ENCODE measurements around the gene L3MBTL4.

DNA sequence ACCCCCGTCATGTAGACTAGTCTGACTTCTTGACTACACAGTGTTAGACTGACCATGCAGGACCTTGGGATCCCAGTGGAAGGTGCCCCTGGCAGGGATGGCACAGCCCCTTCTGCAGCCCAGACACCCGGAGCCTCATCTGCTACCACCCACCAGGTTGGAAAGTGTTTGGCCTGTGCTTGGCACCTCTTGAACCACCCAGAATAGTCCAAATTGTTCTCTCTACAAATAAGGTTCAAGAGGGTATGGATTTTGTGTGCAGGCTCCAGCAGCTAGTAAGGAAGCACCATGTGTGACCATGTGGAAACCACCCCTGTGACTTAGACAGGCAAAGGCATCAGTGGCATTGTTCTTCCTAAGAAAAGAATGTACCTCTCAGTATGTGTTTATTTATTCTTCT is 18.4 kb downstream of the L3MBTL4 start:
- TF ChIP-seq, protein P1, sequence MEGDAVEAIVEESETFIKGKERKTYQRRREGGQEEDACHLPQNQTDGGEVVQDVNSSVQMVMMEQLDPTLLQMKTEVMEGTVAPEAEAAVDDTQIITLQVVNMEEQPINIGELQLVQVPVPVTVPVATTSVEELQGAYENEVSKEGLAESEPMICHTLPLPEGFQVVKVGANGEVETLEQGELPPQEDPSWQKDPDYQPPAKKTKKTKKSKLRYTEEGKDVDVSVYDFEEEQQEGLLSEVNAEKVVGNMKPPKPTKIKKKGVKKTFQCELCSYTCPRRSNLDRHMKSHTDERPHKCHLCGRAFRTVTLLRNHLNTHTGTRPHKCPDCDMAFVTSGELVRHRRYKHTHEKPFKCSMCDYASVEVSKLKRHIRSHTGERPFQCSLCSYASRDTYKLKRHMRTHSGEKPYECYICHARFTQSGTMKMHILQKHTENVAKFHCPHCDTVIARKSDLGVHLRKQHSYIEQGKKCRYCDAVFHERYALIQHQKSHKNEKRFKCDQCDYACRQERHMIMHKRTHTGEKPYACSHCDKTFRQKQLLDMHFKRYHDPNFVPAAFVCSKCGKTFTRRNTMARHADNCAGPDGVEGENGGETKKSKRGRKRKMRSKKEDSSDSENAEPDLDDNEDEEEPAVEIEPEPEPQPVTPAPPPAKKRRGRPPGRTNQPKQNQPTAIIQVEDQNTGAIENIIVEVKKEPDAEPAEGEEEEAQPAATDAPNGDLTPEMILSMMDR (IDR thresholded peaks at IDR 0.05) = no peak
- no peak for TF ChIP-seq POLR2A (IDR thresholded peaks at IDR 0.05)

All from esophagus squamous epithelium (tissue), 4 donors.